Stimulated activated CD4-positive, alpha-beta T cell treated with anti-CD3 and anti-CD28 coated beads, Interleukin-1b, Interleukin-23, amount 100 ng/mL, for 24 hours (primary cell): ENCODE measurements around the gene TMTC4.

Experiments
- DNase-seq, 4 experiments: peaks; one replicate each; pipeline ENCODE4 v3.0.0-alpha.2; 2020; ENCODE audit warnings: low read depth in 4 of 4, low spot score in 1 of 4

TMTC4 gene

GRCh38 chr13:100668408-100668807 lies 6.2 kb downstream of the TMTC4 start:
- DNase-seq: no peak

GRCh38 chr13:100667894-100668293 lies 6.7 kb downstream of the TMTC4 start:
- no peak for DNase-seq

- no peak for DNase-seq
Measured at GRCh38 chr13:100666124-100666523, 8.5 kb downstream of the TMTC4 start.

GRCh38 chr13:100665403-100665802 lies 9.2 kb downstream of the TMTC4 start:
- no peak for DNase-seq

- no peak for DNase-seq
Measured at GRCh38 chr13:100664171-100664900, 10.3 kb downstream of the TMTC4 start.

GRCh38 chr13:100662468-100663211 lies 12.0 kb downstream of the TMTC4 start:
- DNase-seq: no peak

- DNase-seq: no peak
Measured at GRCh38 chr13:100660761-100661160, 13.8 kb downstream of the TMTC4 start.

- no peak for DNase-seq
Measured at GRCh38 chr13:100659578-100659977, 15.0 kb downstream of the TMTC4 start.

GRCh38 chr13:100658363-100658762 lies 16.2 kb downstream of the TMTC4 start:
- DNase-seq: no peak

GRCh38 chr13:100657881-100658315 lies 16.7 kb downstream of the TMTC4 start:
- DNase-seq: no peak

GRCh38 chr13:100652510-100652909 lies 22.1 kb downstream of the TMTC4 start:
- DNase-seq: no peak

- DNase-seq: no peak
Measured at GRCh38 chr13:100650326-100650725, 24.3 kb downstream of the TMTC4 start.

- DNase-seq: no peak
Measured at GRCh38 chr13:100648354-100648753, 26.2 kb downstream of the TMTC4 start.

GRCh38 chr13:100646871-100647270 lies 27.7 kb downstream of the TMTC4 start:
- no peak for DNase-seq

GRCh38 chr13:100646030-100646673 lies 28.4 kb downstream of the TMTC4 start:
- DNase-seq: no peak

GRCh38 chr13:100645382-100645781 lies 29.2 kb downstream of the TMTC4 start:
- no peak for DNase-seq

- no peak for DNase-seq
Measured at GRCh38 chr13:100644371-100644770, 30.2 kb downstream of the TMTC4 start.

GRCh38 chr13:100637796-100638195 lies 36.8 kb downstream of the TMTC4 start:
- DNase-seq: no peak

GRCh38 chr13:100637380-100637779 lies 37.2 kb downstream of the TMTC4 start:
- DNase-seq: no peak

GRCh38 chr13:100636441-100636840 lies 38.2 kb downstream of the TMTC4 start:
- DNase-seq: no peak

GRCh38 chr13:100636004-100636403 lies 38.6 kb downstream of the TMTC4 start:
- no peak for DNase-seq

GRCh38 chr13:100634696-100635095 lies 39.9 kb downstream of the TMTC4 start:
- no peak for DNase-seq
